ENCODE measurements around the gene SIX4. TPM values are rescaled to one million over a fixed set of nuclear protein-coding genes. Genes with fewer than 3 reads are reported as not detected.
A peak's percentile ranks its signal among the peaks of the same experiment; 100 is the strongest.

SIX4 gene
- total RNA-seq, 4 donors from 2014 or later: 0.32 to 0.55 TPM; not detected in 2

- intact Hi-C loops (cut with DNase I; ENCODE audit: low total_unique reads) (no loop called here), in situ Hi-C loops (cut with MboI; ENCODE audit: low pct_ligation_motif_present in 1 of 4, low pct_unique_long_range_greater_than_20kb in 1 of 4, low sequenced_read_pairs in 3 of 4) (no loop called here)
- Histone ChIP-seq H3K4me1 (peaks cover 15 to 32% (median 28%) of the 10 kb centered on the region in 4 donors), H3K27ac (no peak overlapping the region), H3K36me3 (no peaks in the 10 kb centered on the region), H3K4me3 (peak overlapping the region in 1 of 4 donors; percentile 75), H3K27me3 (peaks cover 81% of the 10 kb centered on the region), H3K9me3 (no peaks in the 10 kb centered on the region)
- 41 to 60% methylated on average over 3 to 4 of the region's 4 CpGs for WGBS, 2 donors (ENCODE audit: low coverage in 1 of 2)
- TF ChIP-seq POLR2A (IDR thresholded peaks at IDR 0.05): no peak
- TF ChIP-seq POLR2AphosphoS5 (IDR thresholded peaks at IDR 0.05): no peak
- TF ChIP-seq EP300 (IDR thresholded peaks at IDR 0.05; ENCODE audit: low read depth): no peak
- no peak for TF ChIP-seq CTCF (IDR thresholded peaks at IDR 0.05)
- no peak for DNase-seq
These were observed 3.2 kb downstream of the SIX4 start for GRCh38 chr14:60720962-60721325.

- Histone ChIP-seq H3K4me3 (no peak overlapping the region), H3K4me1 (peaks cover 15 to 32% (median 28%) of the 10 kb centered on the region in 4 donors), H3K27me3 (peaks cover 76% of the 10 kb centered on the region), H3K9me3 (no peaks in the 10 kb centered on the region), H3K27ac (no peak overlapping the region), H3K36me3 (no peaks in the 10 kb centered on the region)
- intact Hi-C loops (cut with DNase I; ENCODE audit: low total_unique reads): no loop called here
- DNase-seq: no peak
- in situ Hi-C loops (cut with MboI; ENCODE audit: low pct_ligation_motif_present in 1 of 4, low pct_unique_long_range_greater_than_20kb in 1 of 4, low sequenced_read_pairs in 3 of 4): no loop called here
- WGBS, 2 donors (ENCODE audit: low coverage in 1 of 2): 76% methylated on average over 1 of the region's 1 CpG; no CpG with 5 or more reads in 1 of the 2 donors
- no peak for TF ChIP-seq EP300 (IDR thresholded peaks at IDR 0.05; ENCODE audit: low read depth)
- no peak for TF ChIP-seq CTCF (IDR thresholded peaks at IDR 0.05)
- no peak for TF ChIP-seq POLR2AphosphoS5 (IDR thresholded peaks at IDR 0.05)
- no peak for TF ChIP-seq POLR2A (IDR thresholded peaks at IDR 0.05)
These were observed 3.8 kb downstream of the SIX4 start for GRCh38 chr14:60720391-60720790.

- no peak for TF ChIP-seq POLR2AphosphoS5 (IDR thresholded peaks at IDR 0.05)
- TF ChIP-seq EP300 (IDR thresholded peaks at IDR 0.05; ENCODE audit: low read depth): no peak
- TF ChIP-seq CTCF (IDR thresholded peaks at IDR 0.05): no peak
- TF ChIP-seq POLR2A (IDR thresholded peaks at IDR 0.05): no peak
- Histone ChIP-seq H3K36me3 (no peaks in the 10 kb centered on the region), H3K9me3 (no peaks in the 10 kb centered on the region), H3K4me3 (no peak overlapping the region), H3K27ac (no peak overlapping the region), H3K27me3 (peaks cover 14% of the 10 kb centered on the region), H3K4me1 (no peaks in the 10 kb centered on the region)
- no peak for DNase-seq
- in situ Hi-C loops (cut with MboI; ENCODE audit: low pct_ligation_motif_present in 1 of 4, low pct_unique_long_range_greater_than_20kb in 1 of 4, low sequenced_read_pairs in 3 of 4) (no loop called here), intact Hi-C loops (cut with DNase I; ENCODE audit: low total_unique reads) (no loop called here)
- 83 to 94% methylated on average over 6 of the region's 6 CpGs for WGBS, 2 donors (ENCODE audit: low coverage in 1 of 2)
These were observed 10.6 kb downstream of the SIX4 start for GRCh38 chr14:60713513-60713912.

GRCh38 chr14:60710494-60710893 lies 13.7 kb downstream of the SIX4 start:
- intact Hi-C loops (cut with DNase I; ENCODE audit: low total_unique reads): no loop called here
- no peaks in the 10 kb centered on the region for H3K9me3 ChIP-seq
- TF ChIP-seq CTCF (IDR thresholded peaks at IDR 0.05) (no peak), POLR2A (IDR thresholded peaks at IDR 0.05) (no peak), EP300 (IDR thresholded peaks at IDR 0.05; ENCODE audit: low read depth) (no peak), POLR2AphosphoS5 (IDR thresholded peaks at IDR 0.05) (no peak)
- H3K27ac ChIP-seq: no peak overlapping the region
- DNase-seq: no peak
- H3K36me3 ChIP-seq: no peaks in the 10 kb centered on the region
- no peaks in the 10 kb centered on the region for H3K4me1 ChIP-seq
- H3K4me3 ChIP-seq: no peak overlapping the region
- in situ Hi-C loops (cut with MboI; ENCODE audit: low pct_ligation_motif_present in 1 of 4, low pct_unique_long_range_greater_than_20kb in 1 of 4, low sequenced_read_pairs in 3 of 4): no loop called here
- H3K27me3 ChIP-seq: peaks cover 5% of the 10 kb centered on the region
